Measurements from ENCODE around the gene PPIF. TPM values are rescaled to one million over a fixed set of nuclear protein-coding genes. Genes with fewer than 3 reads are reported as not detected.

PPIF gene
- total and polyA plus RNA-seq, 2 donors (not counting 3 experiments of a cell fraction or from before 2014, with no cell fraction given), result 50.7 to 51.2 TPM

GRCh38 chr10:79321951-79322350, 25.3 kb upstream of the PPIF start:
- peaks cover 0 to 10% of the 10 kb centered on the region in 2 experiments for H3K27me3 ChIP-seq (ENCODE audit: control insufficient read depth in 2 of 2, insufficient read depth in 2 of 2, low read length in 2 of 2)
- no peaks in the 10 kb centered on the region for H4K20me1 ChIP-seq (replicated peaks; ENCODE audit: control insufficient read depth, extremely low read depth, insufficient read depth, low read length)
- TF ChIP-seq JUN (IDR thresholded peaks at IDR 0.05; ENCODE audit: borderline replicate concordance, insufficient read depth, insufficient read length, low read depth) (no peak), MAX (IDR thresholded peaks at IDR 0.05; ENCODE audit: insufficient read depth, insufficient read length) (no peak)
- ChIA-PET POLR2A (no interaction called here), CTCF (interaction anchor here (3.1 kb wide), 1 partner anchor 24 kb away, joined by 8 read pairs; no protein-coding TSS in a partner anchor)
- H3K27ac ChIP-seq (ENCODE audit: insufficient read depth, low read depth, low read length), result no peak overlapping the region
- intact Hi-C loops (cut with micrococcal nuclease), result no loop called here
- peaks cover 11% of the 10 kb centered on the region for H3K4me1 ChIP-seq (ENCODE audit: control insufficient read depth, extremely low read depth, insufficient read depth, low read length)
- no peaks in the 10 kb centered on the region for H3K79me2 ChIP-seq (ENCODE audit: control insufficient read depth, insufficient read depth, low read length)
- H3K36me3 ChIP-seq (ENCODE audit: control insufficient read depth in 2 of 2, extremely low read depth in 1 of 2, insufficient read depth in 2 of 2, low read length in 2 of 2), result no peaks in the 10 kb centered on the region
- H3K4me3 ChIP-seq (replicated peaks in 1 of 3; ENCODE audit: insufficient read depth in 1 of 3, low read depth in 1 of 3, low read length in 3 of 3), result no peak overlapping the region
- BruUV-seq (replicated peaks), result no TSS peak
- no peak for FAIRE-seq
- dilution Hi-C loops (cut with MboI; ENCODE audit: extremely low pct_ligation_motif_present, low sequenced_read_pairs), result no loop called here
- H2AFZ ChIP-seq (ENCODE audit: low read depth, low read length), result no peak overlapping the region
- no peaks in the 10 kb centered on the region for H3K9me3 ChIP-seq (replicated peaks; ENCODE audit: control insufficient read depth, insufficient read depth, low read length)
- H3K9ac ChIP-seq (replicated peaks; ENCODE audit: extremely low read depth, insufficient read depth, low read length), result no peak overlapping the region
- DNase-seq (ENCODE audit: low read depth, low spot score), result no peak
- no peaks in the 10 kb centered on the region for H3K9me1 ChIP-seq (replicated peaks; ENCODE audit: control insufficient read depth, extremely low read depth, insufficient read depth, low read length)
- no peak overlapping the region for H3K4me2 ChIP-seq (ENCODE audit: insufficient read depth, low read length)

- no peak overlapping the region for H3K9ac ChIP-seq (replicated peaks; ENCODE audit: extremely low read depth, insufficient read depth, low read length)
- no peak overlapping the region for H3K4me3 ChIP-seq (replicated peaks in 1 of 3; ENCODE audit: insufficient read depth in 1 of 3, low read depth in 1 of 3, low read length in 3 of 3)
- no TSS peak for BruUV-seq (replicated peaks)
- intact Hi-C loops (cut with micrococcal nuclease), result no loop called here
- no peaks in the 10 kb centered on the region for H4K20me1 ChIP-seq (replicated peaks; ENCODE audit: control insufficient read depth, extremely low read depth, insufficient read depth, low read length)
- dilution Hi-C loops (cut with MboI; ENCODE audit: extremely low pct_ligation_motif_present, low sequenced_read_pairs), result no loop called here
- DNase-seq (ENCODE audit: low read depth, low spot score), result no peak
- H3K9me3 ChIP-seq (replicated peaks; ENCODE audit: control insufficient read depth, insufficient read depth, low read length), result no peaks in the 10 kb centered on the region
- no peak overlapping the region for H3K4me2 ChIP-seq (ENCODE audit: insufficient read depth, low read length)
- H3K9me1 ChIP-seq (replicated peaks; ENCODE audit: control insufficient read depth, extremely low read depth, insufficient read depth, low read length), result no peaks in the 10 kb centered on the region
- H3K27me3 ChIP-seq (ENCODE audit: control insufficient read depth in 2 of 2, insufficient read depth in 2 of 2, low read length in 2 of 2), result peaks cover 0 to 10% of the 10 kb centered on the region in 2 experiments
- POLR2A ChIA-PET, result no interaction called here
- H3K4me1 ChIP-seq (ENCODE audit: control insufficient read depth, extremely low read depth, insufficient read depth, low read length), result peaks cover 4% of the 10 kb centered on the region
- no peak overlapping the region for H2AFZ ChIP-seq (ENCODE audit: low read depth, low read length)
- H3K36me3 ChIP-seq (ENCODE audit: control insufficient read depth in 2 of 2, extremely low read depth in 1 of 2, insufficient read depth in 2 of 2, low read length in 2 of 2), result no peaks in the 10 kb centered on the region
- TF ChIP-seq MAX (IDR thresholded peaks at IDR 0.05; ENCODE audit: insufficient read depth, insufficient read length) (no peak), EZH2 (IDR thresholded peaks at IDR 0.05; ENCODE audit: borderline replicate concordance, low read depth, low read length, severe bottlenecking) (no peak), FOS (IDR thresholded peaks at IDR 0.05; ENCODE audit: borderline replicate concordance, insufficient read depth, low read length) (no peak), POLR2AphosphoS5 (IDR thresholded peaks at IDR 0.05; ENCODE audit: insufficient read depth, low read depth, low read length) (no peak), JUN (IDR thresholded peaks at IDR 0.05; ENCODE audit: borderline replicate concordance, insufficient read depth, insufficient read length, low read depth) (no peak), CTCF (IDR thresholded peaks at IDR 0.05; ENCODE audit: extremely low read depth in 1 of 2, insufficient read depth in 1 of 2, low read depth in 1 of 2, low read length in 2 of 2) (no peak), GATA2 (IDR thresholded peaks at IDR 0.05; ENCODE audit: insufficient read depth, insufficient read length, low read depth, low read length) (no peak), POLR2A (IDR thresholded peaks at IDR 0.05; ENCODE audit: low read depth, low read length) (no peak)
- no peak for FAIRE-seq
- CTCF ChIA-PET, result interaction anchor here (1.2 to 3.1 kb wide), 2 partner anchors 23 to 145 kb away, joined by 3 to 8 read pairs; no protein-coding TSS in a partner anchor
- H3K79me2 ChIP-seq (ENCODE audit: control insufficient read depth, insufficient read depth, low read length), result no peaks in the 10 kb centered on the region
- no peak overlapping the region for H3K27ac ChIP-seq (ENCODE audit: insufficient read depth, low read depth, low read length)
Measured at GRCh38 chr10:79322616-79323543, 24.4 kb upstream of the PPIF start.
